Measurements from ENCODE around the gene ANTXR2.

DNA sequence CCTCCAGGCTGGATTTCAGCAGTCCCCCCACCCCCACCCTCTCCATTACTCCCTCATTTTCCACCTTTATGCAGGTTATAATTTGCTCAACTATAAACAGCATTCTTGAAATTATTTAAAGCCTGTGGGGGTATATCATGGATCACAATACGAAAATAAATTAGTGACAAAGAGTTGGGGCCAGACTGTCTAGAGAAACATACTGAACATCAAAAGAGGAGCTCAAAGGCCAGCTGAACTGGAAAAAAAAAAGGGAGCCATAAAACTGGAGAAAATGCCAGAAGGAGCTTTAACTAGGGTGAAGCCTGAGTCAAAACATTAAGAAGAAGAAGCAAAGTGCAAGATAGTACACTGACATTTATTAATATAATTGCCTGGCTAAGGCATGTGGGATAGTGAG lies 137.8 kb downstream of the ANTXR2 start:
- TF ChIP-seq POLR2A (IDR thresholded peaks at IDR 0.05) (no peak), POLR2AphosphoS5 (IDR thresholded peaks at IDR 0.05; ENCODE audit: insufficient read depth in 1 of 2, low read depth in 1 of 2) (no peak)
- TF ChIP-seq, protein P1, sequence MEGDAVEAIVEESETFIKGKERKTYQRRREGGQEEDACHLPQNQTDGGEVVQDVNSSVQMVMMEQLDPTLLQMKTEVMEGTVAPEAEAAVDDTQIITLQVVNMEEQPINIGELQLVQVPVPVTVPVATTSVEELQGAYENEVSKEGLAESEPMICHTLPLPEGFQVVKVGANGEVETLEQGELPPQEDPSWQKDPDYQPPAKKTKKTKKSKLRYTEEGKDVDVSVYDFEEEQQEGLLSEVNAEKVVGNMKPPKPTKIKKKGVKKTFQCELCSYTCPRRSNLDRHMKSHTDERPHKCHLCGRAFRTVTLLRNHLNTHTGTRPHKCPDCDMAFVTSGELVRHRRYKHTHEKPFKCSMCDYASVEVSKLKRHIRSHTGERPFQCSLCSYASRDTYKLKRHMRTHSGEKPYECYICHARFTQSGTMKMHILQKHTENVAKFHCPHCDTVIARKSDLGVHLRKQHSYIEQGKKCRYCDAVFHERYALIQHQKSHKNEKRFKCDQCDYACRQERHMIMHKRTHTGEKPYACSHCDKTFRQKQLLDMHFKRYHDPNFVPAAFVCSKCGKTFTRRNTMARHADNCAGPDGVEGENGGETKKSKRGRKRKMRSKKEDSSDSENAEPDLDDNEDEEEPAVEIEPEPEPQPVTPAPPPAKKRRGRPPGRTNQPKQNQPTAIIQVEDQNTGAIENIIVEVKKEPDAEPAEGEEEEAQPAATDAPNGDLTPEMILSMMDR (IDR thresholded peaks at IDR 0.05): no peak

Data from vagina (tissue), 2 donors.